Jurkat, Clone E6-1 (cell line): ENCODE data around the gene SPATA9.
A peak's percentile ranks its signal among the peaks of the same experiment; 100 is the strongest.
"Not testable (repeated sequence)": the region's sequence is repeated elsewhere in the genome, so short reads cannot be mapped to it uniquely, and the experiment has no call there.

Experiments used
- DNase-seq: peaks from one replicate; pipeline ENCODE4 v3.0.0-alpha.2; 2011; ENCODE audit warnings: low read depth, low spot score
- H3K4me3 ChIP-seq: 2 replicates; pipeline ENCODE4 v1.5.1; 2011; ENCODE audit warnings: mild to moderate bottlenecking, low read length, control low read depth, moderate library complexity

The SPATA9 gene

GRCh38 chr5:95718738-95719137 is 35.9 kb upstream of the SPATA9 start:
- DNase-seq = no peak
- H3K4me3 ChIP-seq = no peak overlapping the region

- H3K4me3 ChIP-seq = no peak overlapping the region
- peak; percentile 94 for DNase-seq
Measured at GRCh38 chr5:95718203-95718602, 35.4 kb upstream of the SPATA9 start.

GRCh38 chr5:95717439-95717838 is 34.6 kb upstream of the SPATA9 start:
- H3K4me3 ChIP-seq = no peak overlapping the region
- DNase-seq = no peak

- DNase-seq = no peak
- no peak overlapping the region for H3K4me3 ChIP-seq
Measured at GRCh38 chr5:95715799-95716461, 33.1 kb upstream of the SPATA9 start.

GRCh38 chr5:95713960-95714710 is 31.3 kb upstream of the SPATA9 start:
- no peak overlapping the region for H3K4me3 ChIP-seq
- DNase-seq = no peak

- DNase-seq, H3K4me3 ChIP-seq: not testable (repeated sequence)
Measured at GRCh38 chr5:95713246-95713645, 30.5 kb upstream of the SPATA9 start.

- no peak for DNase-seq
- no peak overlapping the region for H3K4me3 ChIP-seq
Measured at GRCh38 chr5:95712347-95712958, 29.7 kb upstream of the SPATA9 start.

- no peak for DNase-seq
- H3K4me3 ChIP-seq = no peak overlapping the region
Measured at GRCh38 chr5:95711501-95712346, 28.9 kb upstream of the SPATA9 start.

GRCh38 chr5:95710651-95711500 is 28.1 kb upstream of the SPATA9 start:
- not testable (repeated sequence) for DNase-seq, H3K4me3 ChIP-seq

- no peak overlapping the region for H3K4me3 ChIP-seq
- no peak for DNase-seq
Measured at GRCh38 chr5:95709967-95710650, 27.3 kb upstream of the SPATA9 start.

- no peak overlapping the region for H3K4me3 ChIP-seq
- no peak for DNase-seq
Measured at GRCh38 chr5:95708876-95709275, 26.1 kb upstream of the SPATA9 start.

GRCh38 chr5:95707534-95708188 is 24.9 kb upstream of the SPATA9 start:
- not testable (repeated sequence) for DNase-seq, H3K4me3 ChIP-seq

- H3K4me3 ChIP-seq = no peak overlapping the region
Measured at GRCh38 chr5:95707055-95707454, 24.3 kb upstream of the SPATA9 start.

GRCh38 chr5:95706196-95706595 is 23.4 kb upstream of the SPATA9 start:
- H3K4me3 ChIP-seq, DNase-seq: not testable (repeated sequence)

More at GRCh38 chr5:95707055-95707454, 24.3 kb upstream of the SPATA9 start:
- no peak for DNase-seq

GRCh38 chr5:95704150-95704549 is 21.4 kb upstream of the SPATA9 start:
- DNase-seq = no peak
- no peak overlapping the region for H3K4me3 ChIP-seq

GRCh38 chr5:95701074-95701473 is 18.3 kb upstream of the SPATA9 start:
- H3K4me3 ChIP-seq = no peak overlapping the region
- DNase-seq = no peak

GRCh38 chr5:95699337-95699736 is 16.5 kb upstream of the SPATA9 start:
- DNase-seq = no peak
- H3K4me3 ChIP-seq = no peak overlapping the region
